ENCODE measurements around the gene NLN. TPM values are rescaled to one million over a fixed set of nuclear protein-coding genes. Genes with fewer than 3 reads are reported as not detected.

The NLN gene
- total and polyA plus RNA-seq, 2 experiments from 2014 or later: 16.4 to 24.3 TPM

GRCh38 chr5:65821966-65822365, 100.0 kb downstream of the NLN start:
- H3K36me3 ChIP-seq (replicated peaks; ENCODE audit: insufficient read depth, low read depth): no peaks in the 10 kb centered on the region
- WGBS (ENCODE audit: low lambda C conversion rate, missing lambda C conversion rate): 78% methylated on average over 4 of the region's 4 CpGs
- no peak overlapping the region for H2AFZ ChIP-seq
- no peaks in the 10 kb centered on the region for H3K27me3 ChIP-seq
- peaks cover 42% of the 10 kb centered on the region for H3K4me1 ChIP-seq (ENCODE audit: insufficient read depth)
- H3K27ac ChIP-seq: peak overlapping the region; percentile 89
- H4K20me1 ChIP-seq (ENCODE audit: insufficient read depth, poor library complexity, severe bottlenecking): no peaks in the 10 kb centered on the region
- H3K9me2 ChIP-seq (replicated peaks; ENCODE audit: insufficient read depth): no peaks in the 10 kb centered on the region
- H3K9me3 ChIP-seq (ENCODE audit: low read depth): no peaks in the 10 kb centered on the region
- no peak for DNase-seq (ENCODE audit: low spot score)
- no peaks in the 10 kb centered on the region for H3K79me2 ChIP-seq
- no peak overlapping the region for H3K4me3 ChIP-seq
- no peak for TF ChIP-seq EZH2 (IDR thresholded peaks at IDR 0.05; ENCODE audit: borderline replicate concordance)
- no peak for TF ChIP-seq EZH2phosphoT487 (IDR thresholded peaks at IDR 0.05; ENCODE audit: low read depth, severe bottlenecking, unreplicated experiment)
- no peak for TF ChIP-seq CTCF (IDR thresholded peaks at IDR 0.05; ENCODE audit: poor library complexity)
- no peak overlapping the region for H3K4me2 ChIP-seq

GRCh38 chr5:65822710-65823109, 100.7 kb downstream of the NLN start:
- Histone ChIP-seq H3K36me3 (replicated peaks; ENCODE audit: insufficient read depth, low read depth) (no peaks in the 10 kb centered on the region), H2AFZ (no peak overlapping the region), H3K79me2 (no peaks in the 10 kb centered on the region), H3K9me2 (replicated peaks; ENCODE audit: insufficient read depth) (no peaks in the 10 kb centered on the region), H3K4me3 (no peak overlapping the region), H3K9me3 (ENCODE audit: low read depth) (no peaks in the 10 kb centered on the region), H4K20me1 (ENCODE audit: insufficient read depth, poor library complexity, severe bottlenecking) (no peaks in the 10 kb centered on the region), H3K27me3 (no peaks in the 10 kb centered on the region), H3K4me2 (no peak overlapping the region), H3K4me1 (ENCODE audit: insufficient read depth) (peaks cover 38% of the 10 kb centered on the region), H3K27ac (peak overlapping the region; percentile 89)
- TF ChIP-seq EZH2phosphoT487 (IDR thresholded peaks at IDR 0.05; ENCODE audit: low read depth, severe bottlenecking, unreplicated experiment): no peak
- TF ChIP-seq CTCF (IDR thresholded peaks at IDR 0.05; ENCODE audit: poor library complexity): no peak
- TF ChIP-seq EZH2 (IDR thresholded peaks at IDR 0.05; ENCODE audit: borderline replicate concordance): no peak
- DNase-seq (ENCODE audit: low spot score): no peak
- WGBS (ENCODE audit: low lambda C conversion rate, missing lambda C conversion rate): 81% methylated on average over 6 of the region's 6 CpGs

- H2AFZ ChIP-seq: no peak overlapping the region
- H3K9me2 ChIP-seq (replicated peaks; ENCODE audit: insufficient read depth): no peaks in the 10 kb centered on the region
- H3K36me3 ChIP-seq (replicated peaks; ENCODE audit: insufficient read depth, low read depth): no peaks in the 10 kb centered on the region
- H4K20me1 ChIP-seq (ENCODE audit: insufficient read depth, poor library complexity, severe bottlenecking): no peaks in the 10 kb centered on the region
- DNase-seq (ENCODE audit: low spot score): no peak
- H3K27ac ChIP-seq: peak overlapping the region; percentile 89
- no peaks in the 10 kb centered on the region for H3K9me3 ChIP-seq (ENCODE audit: low read depth)
- no peak for TF ChIP-seq EZH2phosphoT487 (IDR thresholded peaks at IDR 0.05; ENCODE audit: low read depth, severe bottlenecking, unreplicated experiment)
- TF ChIP-seq EZH2 (IDR thresholded peaks at IDR 0.05; ENCODE audit: borderline replicate concordance): no peak
- no peak for TF ChIP-seq CTCF (IDR thresholded peaks at IDR 0.05; ENCODE audit: poor library complexity)
- no peak overlapping the region for H3K4me2 ChIP-seq
- peaks cover 37% of the 10 kb centered on the region for H3K4me1 ChIP-seq (ENCODE audit: insufficient read depth)
- no peaks in the 10 kb centered on the region for H3K27me3 ChIP-seq
- H3K79me2 ChIP-seq: no peaks in the 10 kb centered on the region
- no peak overlapping the region for H3K4me3 ChIP-seq
- WGBS (ENCODE audit: low lambda C conversion rate, missing lambda C conversion rate): 79% methylated on average over 2 of the region's 2 CpGs
Observed at GRCh38 chr5:65823204-65823603, 101.2 kb downstream of the NLN start.

Data from hepatocyte (in vitro differentiated cells).